Neuron (in vitro differentiated cells): ENCODE measurements around the gene FRMD4A.

Source experiments
- H2AFZ ChIP-seq: one replicate; pipeline ENCODE4 v1.6.1; 2013; ENCODE audit warnings: low read depth, mild to moderate bottlenecking, inconsistent platforms, low read length, moderate library complexity
- H3K27me3 ChIP-seq: one replicate; pipeline ENCODE4 v1.6.1; 2013; ENCODE audit warnings: low read length; ENCODE audit not compliant: insufficient read depth
- H3K36me3 ChIP-seq: one replicate; pipeline ENCODE4 v1.6.1; 2013; ENCODE audit warnings: low read length; ENCODE audit not compliant: insufficient read depth
- H3K4me1 ChIP-seq: one replicate; pipeline ENCODE4 v1.6.1; 2013; ENCODE audit warnings: low read length; ENCODE audit not compliant: insufficient read depth
- H3K4me3 ChIP-seq: 2 replicates; pipeline ENCODE4 v1.5.1; 2013; ENCODE audit warnings: mild to moderate bottlenecking, low read length, moderate library complexity
- H3K9me3 ChIP-seq: one replicate; pipeline ENCODE4 v1.6.1; 2013; ENCODE audit warnings: low read length

Gene FRMD4A

DNA sequence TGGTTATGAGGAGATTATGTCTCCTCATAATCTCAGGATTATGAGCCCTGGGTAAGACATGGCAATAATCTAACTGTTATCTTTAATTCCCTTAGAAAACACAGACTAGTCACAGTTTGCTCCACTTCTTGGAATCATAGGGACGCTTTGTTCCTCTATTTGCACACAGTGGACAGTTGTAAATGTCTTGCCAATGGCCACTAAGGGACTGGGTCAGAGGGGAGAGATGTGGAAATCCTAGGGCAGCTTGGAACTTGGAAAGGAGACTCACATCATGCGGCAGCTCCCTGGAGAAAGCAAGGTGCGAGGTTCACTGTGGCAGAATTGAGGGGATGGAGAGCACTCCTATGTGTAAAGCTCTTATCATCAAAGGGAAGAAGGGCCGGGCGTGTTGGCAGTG, 477.9 kb downstream of the FRMD4A start:
- Histone ChIP-seq H3K27me3 (no peaks in the 10 kb centered on the region), H2AFZ (no peak overlapping the region), H3K4me1 (no peaks in the 10 kb centered on the region), H3K4me3 (no peak overlapping the region), H3K9me3 (peaks cover 2% of the 10 kb centered on the region), H3K36me3 (peaks cover 71% of the 10 kb centered on the region)

- Histone ChIP-seq H2AFZ (no peak overlapping the region), H3K4me3 (no peak overlapping the region), H3K27me3 (no peaks in the 10 kb centered on the region), H3K36me3 (peaks cover 63% of the 10 kb centered on the region), H3K4me1 (no peaks in the 10 kb centered on the region), H3K9me3 (peaks cover 2% of the 10 kb centered on the region)
Observed at GRCh38 chr10:13851906-13852305, 478.8 kb downstream of the FRMD4A start.

- peaks cover 3% of the 10 kb centered on the region for H3K4me1 ChIP-seq
- no peak overlapping the region for H2AFZ ChIP-seq
- peaks cover 48% of the 10 kb centered on the region for H3K36me3 ChIP-seq
- H3K4me3 ChIP-seq, result no peak overlapping the region
- H3K9me3 ChIP-seq, result peaks cover 2% of the 10 kb centered on the region
- H3K27me3 ChIP-seq, result no peaks in the 10 kb centered on the region
Observed at GRCh38 chr10:13848520-13849445, 481.9 kb downstream of the FRMD4A start.

DNA sequence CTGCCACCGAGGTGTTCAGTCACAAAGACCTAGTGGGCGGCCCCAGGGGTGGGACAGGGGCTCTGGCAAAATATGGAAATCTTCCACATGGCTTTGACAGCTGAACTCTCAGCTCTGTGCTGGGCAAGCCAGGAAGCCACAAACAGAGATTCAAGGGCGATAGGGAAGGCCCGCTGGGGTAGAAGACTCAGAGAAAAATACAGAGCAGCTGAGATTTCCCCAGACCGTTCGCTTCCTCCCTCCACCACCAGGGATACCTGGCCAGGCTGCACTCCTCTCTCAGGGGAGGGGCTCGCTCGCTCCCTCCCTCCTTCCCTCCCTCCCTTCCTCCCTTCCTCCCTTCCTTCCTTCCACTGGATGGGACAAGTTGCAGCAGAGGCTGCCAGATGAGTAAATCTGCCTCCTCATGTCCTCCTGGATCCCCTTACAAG, 483.5 kb downstream of the FRMD4A start:
- H3K9me3 ChIP-seq, result peaks cover 2% of the 10 kb centered on the region
- H3K36me3 ChIP-seq, result peaks cover 39% of the 10 kb centered on the region

GRCh38 chr10:13845897-13846296, 484.8 kb downstream of the FRMD4A start:
- Histone ChIP-seq H2AFZ (no peak overlapping the region), H3K27me3 (no peaks in the 10 kb centered on the region), H3K4me3 (no peak overlapping the region), H3K36me3 (peaks cover 39% of the 10 kb centered on the region), H3K4me1 (peaks cover 3% of the 10 kb centered on the region), H3K9me3 (peaks cover 12% of the 10 kb centered on the region)

More for the DNA sequence above, 483.5 kb downstream of the FRMD4A start:
- Histone ChIP-seq H3K4me1 (peaks cover 3% of the 10 kb centered on the region), H2AFZ (no peak overlapping the region), H3K4me3 (no peak overlapping the region), H3K27me3 (no peaks in the 10 kb centered on the region)

- Histone ChIP-seq H3K36me3 (peaks cover 31% of the 10 kb centered on the region), H3K27me3 (no peaks in the 10 kb centered on the region), H3K4me3 (no peak overlapping the region), H3K9me3 (peaks cover 13% of the 10 kb centered on the region), H2AFZ (no peak overlapping the region), H3K4me1 (peaks cover 3% of the 10 kb centered on the region)
Observed at GRCh38 chr10:13844651-13845050, 486.1 kb downstream of the FRMD4A start.

GRCh38 chr10:13842117-13842516, 488.6 kb downstream of the FRMD4A start:
- no peaks in the 10 kb centered on the region for H3K27me3 ChIP-seq
- H2AFZ ChIP-seq, result no peak overlapping the region
- H3K36me3 ChIP-seq, result peaks cover 25% of the 10 kb centered on the region
- H3K9me3 ChIP-seq, result peaks cover 11% of the 10 kb centered on the region
- H3K4me3 ChIP-seq, result no peak overlapping the region
- peaks cover 8% of the 10 kb centered on the region for H3K4me1 ChIP-seq

GRCh38 chr10:13840036-13840435, 490.7 kb downstream of the FRMD4A start:
- no peaks in the 10 kb centered on the region for H3K27me3 ChIP-seq
- peaks cover 19% of the 10 kb centered on the region for H3K4me1 ChIP-seq
- H3K4me3 ChIP-seq, result no peak overlapping the region
- peaks cover 25% of the 10 kb centered on the region for H3K36me3 ChIP-seq
- H2AFZ ChIP-seq, result no peak overlapping the region
- H3K9me3 ChIP-seq, result peaks cover 11% of the 10 kb centered on the region

GRCh38 chr10:13839430-13839990, 491.2 kb downstream of the FRMD4A start:
- Histone ChIP-seq H3K4me3 (no peak overlapping the region), H3K4me1 (peaks cover 20% of the 10 kb centered on the region), H3K36me3 (peaks cover 22% of the 10 kb centered on the region), H2AFZ (no peak overlapping the region), H3K9me3 (peaks cover 11% of the 10 kb centered on the region), H3K27me3 (no peaks in the 10 kb centered on the region)

DNA sequence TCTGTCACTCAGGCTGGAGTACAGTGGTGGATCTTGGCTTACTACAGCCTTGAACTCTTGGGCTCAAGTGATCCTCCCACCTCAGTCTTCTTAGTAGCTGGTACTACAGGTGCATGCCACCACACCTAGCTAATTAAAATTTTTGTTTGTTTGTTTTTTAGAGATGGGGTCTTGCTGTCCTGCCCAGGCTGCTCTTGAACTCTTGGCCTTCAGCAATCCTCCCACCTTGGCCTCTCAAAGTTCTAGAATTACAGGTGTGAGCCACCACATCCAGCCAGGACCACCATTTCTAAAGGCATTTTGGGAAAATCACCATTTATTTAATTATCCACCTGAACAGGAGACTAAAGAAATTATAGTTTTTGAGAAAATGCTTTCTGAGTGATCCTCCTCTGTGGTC, 491.7 kb downstream of the FRMD4A start:
- Histone ChIP-seq H3K36me3 (peaks cover 20% of the 10 kb centered on the region), H3K4me3 (no peak overlapping the region), H3K27me3 (no peaks in the 10 kb centered on the region), H3K9me3 (peaks cover 11% of the 10 kb centered on the region), H3K4me1 (peaks cover 23% of the 10 kb centered on the region), H2AFZ (no peak overlapping the region)

- H3K36me3 ChIP-seq, result peaks cover 17% of the 10 kb centered on the region
- peaks cover 34% of the 10 kb centered on the region for H3K4me1 ChIP-seq
- H3K27me3 ChIP-seq, result no peaks in the 10 kb centered on the region
- H3K4me3 ChIP-seq, result no peak overlapping the region
- peaks cover 11% of the 10 kb centered on the region for H3K9me3 ChIP-seq
- no peak overlapping the region for H2AFZ ChIP-seq
Observed at GRCh38 chr10:13837966-13838365, 492.8 kb downstream of the FRMD4A start.

DNA sequence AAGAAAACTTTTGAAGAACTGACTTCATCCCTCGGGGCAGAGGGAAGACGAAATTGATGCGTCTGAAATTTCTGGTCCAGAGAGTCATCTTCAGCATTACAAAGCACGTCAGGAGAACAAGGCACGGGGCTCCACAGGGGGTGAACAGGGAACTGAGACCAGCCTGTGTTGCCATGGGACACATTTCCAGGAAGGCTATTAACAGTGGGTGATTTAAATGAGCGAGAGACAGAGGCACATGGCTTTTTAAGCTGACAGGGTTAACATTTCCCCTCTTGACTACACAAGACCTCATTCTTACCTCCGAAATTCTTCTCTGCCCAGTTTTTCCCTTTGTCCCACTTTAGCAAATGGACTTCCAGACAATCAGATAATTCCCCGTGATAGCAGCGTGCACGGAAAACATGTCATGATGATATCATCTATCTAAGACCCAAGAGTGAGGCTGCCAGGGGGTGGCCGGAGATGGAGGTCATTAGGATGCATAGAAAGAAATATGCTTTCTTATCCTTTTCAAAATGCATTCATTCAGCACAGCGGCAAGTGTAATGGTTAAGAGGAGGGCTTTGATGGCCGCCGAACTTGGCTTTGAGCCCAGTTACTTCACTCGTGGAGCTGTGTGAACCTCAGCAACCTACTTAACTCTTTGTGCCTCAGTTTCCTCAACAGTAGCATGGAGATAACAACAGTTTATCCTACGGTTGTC, 496.0 kb downstream of the FRMD4A start:
- H3K4me1 ChIP-seq, result peaks cover 63% of the 10 kb centered on the region
- H2AFZ ChIP-seq, result no peak overlapping the region
- no peaks in the 10 kb centered on the region for H3K9me3 ChIP-seq
- no peaks in the 10 kb centered on the region for H3K27me3 ChIP-seq
- peaks cover 21% of the 10 kb centered on the region for H3K36me3 ChIP-seq
- no peak overlapping the region for H3K4me3 ChIP-seq

DNA sequence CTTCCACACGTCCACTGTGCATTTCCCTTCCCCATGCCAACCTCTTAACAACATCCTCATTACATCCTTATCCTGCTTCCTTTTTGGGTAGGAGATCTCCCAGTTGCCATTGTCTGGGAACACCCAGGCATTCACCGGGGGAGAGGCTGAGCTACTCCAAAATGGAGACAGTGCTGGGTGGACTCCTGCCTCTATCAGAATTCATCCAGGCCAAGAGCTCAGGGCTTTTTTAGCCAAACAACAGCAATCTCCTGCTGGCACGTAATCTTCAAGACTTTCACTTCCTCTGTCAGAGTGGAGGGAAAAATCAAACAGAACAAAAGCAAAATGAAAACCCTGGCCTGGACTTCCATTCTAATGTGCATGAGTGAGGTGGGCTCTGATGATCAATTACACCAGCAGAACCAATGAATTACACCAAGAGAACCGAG, 499.0 kb downstream of the FRMD4A start:
- Histone ChIP-seq H3K36me3 (peaks cover 13% of the 10 kb centered on the region), H2AFZ (no peak overlapping the region), H3K27me3 (no peaks in the 10 kb centered on the region), H3K9me3 (no peaks in the 10 kb centered on the region), H3K4me1 (peaks cover 68% of the 10 kb centered on the region), H3K4me3 (no peak overlapping the region)
